ENCODE measurements around the gene MYO1A. TPM values are rescaled to one million over a fixed set of nuclear protein-coding genes. Genes with fewer than 3 reads are reported as not detected.
A peak's percentile ranks its signal among the peaks of the same experiment; 100 is the strongest.

MYO1A gene
- total and polyA plus RNA-seq, 2 of the 13 experiments (the other 11 are each of a cell fraction or from before 2014, with no cell fraction given) = 5.3 to 6.0 TPM

DNA sequence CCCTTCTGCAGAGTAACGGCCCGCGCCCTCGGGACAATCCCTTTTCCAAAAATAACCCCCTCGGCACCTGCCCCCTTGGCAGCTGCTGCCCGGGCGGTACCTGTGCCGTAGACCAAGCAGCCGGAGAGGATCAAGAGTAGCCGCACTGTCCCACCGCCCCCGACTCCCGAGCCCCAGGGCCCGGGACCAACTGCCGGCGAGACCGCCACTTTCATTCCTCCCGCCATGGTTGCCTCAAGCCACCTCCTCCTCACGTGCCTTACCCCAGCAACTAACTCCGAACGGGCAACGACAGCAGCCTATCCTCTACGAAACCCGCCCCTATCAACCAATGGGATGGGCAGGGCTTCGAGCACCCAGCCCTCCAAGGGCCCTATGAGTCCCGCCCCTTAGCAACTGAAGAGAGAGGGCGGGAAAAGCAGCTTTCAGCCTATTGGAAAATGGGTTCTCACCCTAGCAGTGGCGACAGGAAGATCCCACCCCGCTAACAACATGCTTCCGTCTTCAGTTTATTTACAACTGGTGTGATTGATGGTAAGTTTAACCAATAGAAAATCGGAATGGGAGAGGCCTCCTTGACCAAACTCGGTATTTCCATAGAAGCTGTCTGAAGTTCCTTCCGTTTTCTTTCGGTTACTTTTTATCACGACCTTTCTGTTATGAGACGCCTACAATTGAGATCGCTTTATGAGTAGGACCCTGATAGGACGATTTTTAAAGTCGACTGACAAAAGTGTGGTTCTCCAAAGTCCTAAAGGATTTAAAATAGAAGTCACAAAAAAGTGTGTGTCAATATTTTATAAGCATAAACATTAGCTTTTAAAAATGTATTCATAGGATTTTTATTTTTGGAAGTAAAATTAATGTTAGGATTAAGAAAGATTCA lies 28.8 kb upstream of the MYO1A start, which contains the start of gene NEMP1 (continued):
- TF ChIP-seq, protein P1, sequence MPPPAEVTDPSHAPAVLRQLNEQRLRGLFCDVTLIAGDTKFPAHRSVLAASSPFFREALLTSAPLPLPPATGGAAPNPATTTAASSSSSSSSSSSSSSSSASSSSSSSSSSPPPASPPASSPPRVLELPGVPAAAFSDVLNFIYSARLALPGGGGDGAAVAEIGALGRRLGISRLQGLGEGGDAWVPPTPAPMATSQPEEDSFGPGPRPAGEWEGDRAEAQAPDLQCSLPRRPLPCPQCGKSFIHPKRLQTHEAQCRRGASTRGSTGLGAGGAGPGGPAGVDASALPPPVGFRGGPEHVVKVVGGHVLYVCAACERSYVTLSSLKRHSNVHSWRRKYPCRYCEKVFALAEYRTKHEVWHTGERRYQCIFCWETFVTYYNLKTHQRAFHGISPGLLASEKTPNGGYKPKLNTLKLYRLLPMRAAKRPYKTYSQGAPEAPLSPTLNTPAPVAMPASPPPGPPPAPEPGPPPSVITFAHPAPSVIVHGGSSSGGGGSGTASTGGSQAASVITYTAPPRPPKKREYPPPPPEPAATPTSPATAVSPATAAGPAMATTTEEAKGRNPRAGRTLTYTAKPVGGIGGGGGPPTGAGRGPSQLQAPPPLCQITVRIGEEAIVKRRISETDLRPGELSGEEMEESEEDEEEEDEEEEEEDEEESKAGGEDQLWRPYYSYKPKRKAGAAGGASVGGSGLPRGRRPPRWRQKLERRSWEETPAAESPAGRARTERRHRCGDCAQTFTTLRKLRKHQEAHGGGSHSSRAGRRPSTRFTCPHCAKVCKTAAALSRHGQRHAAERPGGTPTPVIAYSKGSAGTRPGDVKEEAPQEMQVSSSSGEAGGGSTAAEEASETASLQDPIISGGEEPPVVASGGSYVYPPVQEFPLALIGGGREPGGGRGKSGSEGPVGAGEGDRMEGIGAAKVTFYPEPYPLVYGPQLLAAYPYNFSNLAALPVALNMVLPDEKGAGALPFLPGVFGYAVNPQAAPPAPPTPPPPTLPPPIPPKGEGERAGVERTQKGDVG (CRISPR knock-in tag; IDR thresholded peaks at IDR 0.05; ENCODE audit: borderline replicate concordance) = no peak
- TF ChIP-seq MED1 (CRISPR knock-in tag; IDR thresholded peaks at IDR 0.05) = 0 out of 2 replicates have a peak, but pooled peaks have one; percentile 18
- no peak for TF ChIP-seq ISX (CRISPR knock-in tag; conservative IDR thresholded peaks at IDR 0.05)
- peak; percentile 72; the same call in 1 of the 2 replicates for TF ChIP-seq SALL1 (CRISPR knock-in tag; IDR thresholded peaks at IDR 0.05)
- TF ChIP-seq, protein P2, sequence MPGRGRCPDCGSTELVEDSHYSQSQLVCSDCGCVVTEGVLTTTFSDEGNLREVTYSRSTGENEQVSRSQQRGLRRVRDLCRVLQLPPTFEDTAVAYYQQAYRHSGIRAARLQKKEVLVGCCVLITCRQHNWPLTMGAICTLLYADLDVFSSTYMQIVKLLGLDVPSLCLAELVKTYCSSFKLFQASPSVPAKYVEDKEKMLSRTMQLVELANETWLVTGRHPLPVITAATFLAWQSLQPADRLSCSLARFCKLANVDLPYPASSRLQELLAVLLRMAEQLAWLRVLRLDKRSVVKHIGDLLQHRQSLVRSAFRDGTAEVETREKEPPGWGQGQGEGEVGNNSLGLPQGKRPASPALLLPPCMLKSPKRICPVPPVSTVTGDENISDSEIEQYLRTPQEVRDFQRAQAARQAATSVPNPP (CRISPR knock-in tag; IDR thresholded peaks at IDR 0.05) = peak; percentile 60; the same call in 1 of the 2 replicates
- TF ChIP-seq ZNF354B (CRISPR knock-in tag; IDR thresholded peaks at IDR 0.05) = 0 out of 2 replicates have a peak, but pooled peaks have one; percentile 56
- TF ChIP-seq REL (CRISPR knock-in tag; conservative IDR thresholded peaks at IDR 0.05) = 0 out of 2 replicates have a peak, but pooled peaks have one; percentile 55
- TF ChIP-seq, protein P3, sequence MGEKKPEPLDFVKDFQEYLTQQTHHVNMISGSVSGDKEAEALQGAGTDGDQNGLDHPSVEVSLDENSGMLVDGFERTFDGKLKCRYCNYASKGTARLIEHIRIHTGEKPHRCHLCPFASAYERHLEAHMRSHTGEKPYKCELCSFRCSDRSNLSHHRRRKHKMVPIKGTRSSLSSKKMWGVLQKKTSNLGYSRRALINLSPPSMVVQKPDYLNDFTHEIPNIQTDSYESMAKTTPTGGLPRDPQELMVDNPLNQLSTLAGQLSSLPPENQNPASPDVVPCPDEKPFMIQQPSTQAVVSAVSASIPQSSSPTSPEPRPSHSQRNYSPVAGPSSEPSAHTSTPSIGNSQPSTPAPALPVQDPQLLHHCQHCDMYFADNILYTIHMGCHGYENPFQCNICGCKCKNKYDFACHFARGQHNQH (CRISPR knock-in tag; IDR thresholded peaks at IDR 0.05) = peak; percentile 77; the same call in 1 of the 2 replicates
- peak; percentile 86 for TF ChIP-seq RFX5 (IDR thresholded peaks at IDR 0.05; ENCODE audit: low read depth, low read length)
- peak; percentile 83 for TF ChIP-seq KAT8 (CRISPR knock-in tag; IDR thresholded peaks at IDR 0.05)
- no peak for TF ChIP-seq ZNF615 (CRISPR knock-in tag; IDR thresholded peaks at IDR 0.05; ENCODE audit: borderline replicate concordance)
- TF ChIP-seq ZNF816 (CRISPR knock-in tag; IDR thresholded peaks at IDR 0.05; ENCODE audit: borderline replicate concordance) = no peak
- no peak for TF ChIP-seq ZNF644 (CRISPR knock-in tag; IDR thresholded peaks at IDR 0.05; ENCODE audit: low read depth)
- TF ChIP-seq CHD2 (IDR thresholded peaks at IDR 0.05; ENCODE audit: low read depth, low read length) = no peak
- TF ChIP-seq RARA (CRISPR knock-in tag; IDR thresholded peaks at IDR 0.05) = no peak
- no peak for TF ChIP-seq CCAR2 (optimal IDR thresholded peaks at IDR 0.05; ENCODE audit: low read depth, low read length)
- TF ChIP-seq, protein P4, sequence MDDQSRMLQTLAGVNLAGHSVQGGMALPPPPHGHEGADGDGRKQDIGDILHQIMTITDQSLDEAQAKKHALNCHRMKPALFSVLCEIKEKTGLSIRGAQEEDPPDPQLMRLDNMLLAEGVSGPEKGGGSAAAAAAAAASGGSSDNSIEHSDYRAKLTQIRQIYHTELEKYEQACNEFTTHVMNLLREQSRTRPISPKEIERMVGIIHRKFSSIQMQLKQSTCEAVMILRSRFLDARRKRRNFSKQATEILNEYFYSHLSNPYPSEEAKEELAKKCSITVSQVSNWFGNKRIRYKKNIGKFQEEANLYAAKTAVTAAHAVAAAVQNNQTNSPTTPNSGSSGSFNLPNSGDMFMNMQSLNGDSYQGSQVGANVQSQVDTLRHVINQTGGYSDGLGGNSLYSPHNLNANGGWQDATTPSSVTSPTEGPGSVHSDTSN (CRISPR knock-in tag; IDR thresholded peaks at IDR 0.05; ENCODE audit: borderline replicate concordance) = no peak
- no peak for TF ChIP-seq ZFP1 (CRISPR knock-in tag; IDR thresholded peaks at IDR 0.05)
- peak; percentile 29; the same call in 1 of the 2 replicates for TF ChIP-seq ZMAT3 (CRISPR knock-in tag; conservative IDR thresholded peaks at IDR 0.05)
- TF ChIP-seq MTF1 (CRISPR knock-in tag; IDR thresholded peaks at IDR 0.05) = no peak
- peak; percentile 66; the same call in 1 of the 2 replicates for TF ChIP-seq ZNF891 (CRISPR knock-in tag; IDR thresholded peaks at IDR 0.05)
- TF ChIP-seq, protein P5, sequence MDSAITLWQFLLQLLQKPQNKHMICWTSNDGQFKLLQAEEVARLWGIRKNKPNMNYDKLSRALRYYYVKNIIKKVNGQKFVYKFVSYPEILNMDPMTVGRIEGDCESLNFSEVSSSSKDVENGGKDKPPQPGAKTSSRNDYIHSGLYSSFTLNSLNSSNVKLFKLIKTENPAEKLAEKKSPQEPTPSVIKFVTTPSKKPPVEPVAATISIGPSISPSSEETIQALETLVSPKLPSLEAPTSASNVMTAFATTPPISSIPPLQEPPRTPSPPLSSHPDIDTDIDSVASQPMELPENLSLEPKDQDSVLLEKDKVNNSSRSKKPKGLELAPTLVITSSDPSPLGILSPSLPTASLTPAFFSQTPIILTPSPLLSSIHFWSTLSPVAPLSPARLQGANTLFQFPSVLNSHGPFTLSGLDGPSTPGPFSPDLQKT (CRISPR knock-in tag; IDR thresholded peaks at IDR 0.05; ENCODE audit: borderline replicate concordance) = no peak

All from HepG2 (cell line).